ENCODE data around the gene SNX5.
A peak's percentile ranks its signal among the peaks of the same experiment; 100 is the strongest.

The SNX5 gene

DNA sequence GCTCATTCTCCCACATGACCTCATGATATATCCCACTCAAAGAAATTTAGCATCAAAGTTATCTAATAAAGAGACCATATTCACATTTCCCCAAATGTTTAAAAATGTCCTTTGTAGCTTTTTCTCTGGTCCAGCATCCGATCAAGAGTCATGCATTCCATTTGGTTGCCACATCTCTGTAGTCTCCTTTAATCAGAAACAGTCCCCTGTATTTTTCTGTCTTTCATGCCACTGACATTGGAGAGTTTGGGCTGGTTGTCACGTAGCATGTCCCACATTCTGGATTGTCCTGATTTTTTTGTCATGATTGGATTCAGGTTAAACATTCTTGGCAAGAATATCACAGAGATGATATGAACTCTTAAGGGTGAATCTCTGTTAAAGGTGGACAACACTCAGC, 55.7 kb downstream of the SNX5 start:
- no peak for DNase-seq (ENCODE audit: low read depth)
- no peak overlapping the region for H3K4me3 ChIP-seq (ENCODE audit: low read depth, low read length)
- TF ChIP-seq, protein P1, sequence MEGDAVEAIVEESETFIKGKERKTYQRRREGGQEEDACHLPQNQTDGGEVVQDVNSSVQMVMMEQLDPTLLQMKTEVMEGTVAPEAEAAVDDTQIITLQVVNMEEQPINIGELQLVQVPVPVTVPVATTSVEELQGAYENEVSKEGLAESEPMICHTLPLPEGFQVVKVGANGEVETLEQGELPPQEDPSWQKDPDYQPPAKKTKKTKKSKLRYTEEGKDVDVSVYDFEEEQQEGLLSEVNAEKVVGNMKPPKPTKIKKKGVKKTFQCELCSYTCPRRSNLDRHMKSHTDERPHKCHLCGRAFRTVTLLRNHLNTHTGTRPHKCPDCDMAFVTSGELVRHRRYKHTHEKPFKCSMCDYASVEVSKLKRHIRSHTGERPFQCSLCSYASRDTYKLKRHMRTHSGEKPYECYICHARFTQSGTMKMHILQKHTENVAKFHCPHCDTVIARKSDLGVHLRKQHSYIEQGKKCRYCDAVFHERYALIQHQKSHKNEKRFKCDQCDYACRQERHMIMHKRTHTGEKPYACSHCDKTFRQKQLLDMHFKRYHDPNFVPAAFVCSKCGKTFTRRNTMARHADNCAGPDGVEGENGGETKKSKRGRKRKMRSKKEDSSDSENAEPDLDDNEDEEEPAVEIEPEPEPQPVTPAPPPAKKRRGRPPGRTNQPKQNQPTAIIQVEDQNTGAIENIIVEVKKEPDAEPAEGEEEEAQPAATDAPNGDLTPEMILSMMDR (conservative IDR thresholded peaks at IDR 0.05; ENCODE audit: low read depth, low read length) = no peak

- H3K4me3 ChIP-seq (ENCODE audit: low read depth, low read length) = no peak overlapping the region
- DNase-seq (ENCODE audit: low read depth) = no peak
- TF ChIP-seq, protein P1 (conservative IDR thresholded peaks at IDR 0.05; ENCODE audit: low read depth, low read length) = no peak
Observed at GRCh38 chr20:17911927-17912326, 56.7 kb downstream of the SNX5 start.

GRCh38 chr20:17910828-17911294, 57.7 kb downstream of the SNX5 start:
- DNase-seq (ENCODE audit: low read depth) = peak; percentile 88
- no peak overlapping the region for H3K4me3 ChIP-seq (ENCODE audit: low read depth, low read length)
- TF ChIP-seq, protein P1 (conservative IDR thresholded peaks at IDR 0.05; ENCODE audit: low read depth, low read length) = peak; percentile 32

- peak; percentile 42 for DNase-seq (ENCODE audit: low read depth)
- H3K4me3 ChIP-seq (ENCODE audit: low read depth, low read length) = no peak overlapping the region
- TF ChIP-seq, protein P1 (conservative IDR thresholded peaks at IDR 0.05; ENCODE audit: low read depth, low read length) = no peak
Observed at GRCh38 chr20:17909869-17910321, 58.7 kb downstream of the SNX5 start.

DNA sequence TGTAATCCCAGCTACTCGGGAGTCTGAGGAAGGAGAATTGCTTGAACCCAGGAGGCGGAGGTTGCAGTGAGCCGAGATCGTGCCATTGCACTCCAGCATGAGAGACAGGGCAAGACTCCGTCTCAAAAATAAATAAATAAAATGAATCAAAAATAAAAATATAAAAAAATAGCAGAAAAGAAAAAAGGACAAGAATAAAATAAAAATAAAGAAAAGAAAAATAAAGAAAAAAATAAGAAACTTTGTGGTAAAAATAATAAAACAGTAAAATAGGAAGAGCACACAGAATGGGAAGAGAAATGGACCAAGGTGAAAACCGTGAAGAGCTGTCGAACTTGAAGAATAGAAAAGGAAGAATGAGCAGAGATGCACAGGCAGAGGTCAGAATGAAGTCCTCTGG, 63.0 kb downstream of the SNX5 start:
- no peak for DNase-seq (ENCODE audit: low read depth)
- TF ChIP-seq, protein P1 (conservative IDR thresholded peaks at IDR 0.05; ENCODE audit: low read depth, low read length) = no peak
- H3K4me3 ChIP-seq (ENCODE audit: low read depth, low read length) = no peak overlapping the region

DNA sequence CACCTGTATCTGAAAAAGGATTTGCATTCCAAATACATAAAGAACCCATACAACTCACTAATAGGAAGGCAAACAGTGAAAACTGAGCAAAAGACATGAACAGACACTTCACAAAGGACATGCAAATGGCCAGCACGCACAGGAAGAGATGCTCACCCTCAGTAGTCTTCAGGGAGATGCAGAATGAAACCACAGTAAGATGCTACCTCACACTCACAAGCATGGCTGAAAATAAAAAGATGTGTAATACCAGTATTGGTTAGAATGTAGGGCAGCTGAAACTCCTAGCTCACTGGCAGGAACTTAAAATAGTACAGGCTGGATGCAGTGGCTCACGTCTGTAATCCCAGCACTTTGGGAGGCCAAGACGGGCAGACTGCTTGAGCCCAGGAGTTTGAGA, 64.6 kb downstream of the SNX5 start:
- DNase-seq (ENCODE audit: low read depth) = no peak
- TF ChIP-seq, protein P1 (conservative IDR thresholded peaks at IDR 0.05; ENCODE audit: low read depth, low read length) = no peak
- H3K4me3 ChIP-seq (ENCODE audit: low read depth, low read length) = no peak overlapping the region

DNA sequence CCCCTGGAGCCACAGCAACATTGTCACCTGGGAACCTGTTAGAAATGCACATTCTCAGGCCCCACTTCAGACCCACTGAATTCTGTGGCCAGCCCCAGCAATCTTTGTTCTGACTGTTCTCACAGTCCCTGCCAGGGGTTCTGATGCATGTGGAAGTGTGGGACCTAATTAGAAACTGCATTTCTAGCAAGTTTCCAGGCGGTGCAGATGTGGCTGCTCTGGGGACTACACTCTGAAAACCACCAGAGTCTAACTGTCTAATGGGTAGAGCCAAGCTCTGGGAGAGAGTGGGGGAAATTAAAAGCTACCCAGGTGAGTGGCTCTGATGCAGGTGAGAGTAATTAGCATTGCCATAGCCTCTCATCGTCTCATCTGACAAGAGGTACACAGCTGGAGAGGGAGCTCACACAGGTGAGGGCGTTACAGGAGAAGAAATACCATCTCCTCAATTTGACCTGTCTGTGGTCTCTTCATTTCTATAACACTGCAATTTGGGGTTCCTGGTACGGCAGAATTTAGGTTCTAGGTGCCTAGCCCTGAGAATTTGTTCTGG, 66.0 kb downstream of the SNX5 start:
- no peak overlapping the region for H3K4me3 ChIP-seq (ENCODE audit: low read depth, low read length)

More for the DNA sequence above, 66.0 kb downstream of the SNX5 start:
- no peak for DNase-seq (ENCODE audit: low read depth)
- TF ChIP-seq, protein P1 (conservative IDR thresholded peaks at IDR 0.05; ENCODE audit: low read depth, low read length) = no peak
